ENCODE results near the gene YRDC.

DNA sequence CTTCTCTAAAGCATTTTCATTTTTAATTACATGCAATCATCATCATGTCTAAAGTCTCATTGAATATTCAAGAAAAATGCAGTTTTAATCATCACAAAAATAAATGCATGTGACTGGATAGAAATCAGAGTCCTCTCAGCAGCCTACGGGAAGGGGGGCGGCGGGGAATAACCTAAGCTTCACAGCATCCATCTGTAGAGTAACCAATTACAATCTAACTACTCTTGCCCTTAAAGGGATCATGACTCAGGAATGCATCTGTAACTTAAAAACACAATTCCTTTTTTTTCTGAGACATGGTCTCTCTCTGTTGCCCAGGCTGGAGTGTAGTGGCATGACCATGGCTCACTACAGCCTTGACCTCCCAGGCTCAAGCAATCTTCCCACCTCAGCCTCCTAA is 28.8 kb upstream of the YRDC start:
- TF ChIP-seq, protein P1, sequence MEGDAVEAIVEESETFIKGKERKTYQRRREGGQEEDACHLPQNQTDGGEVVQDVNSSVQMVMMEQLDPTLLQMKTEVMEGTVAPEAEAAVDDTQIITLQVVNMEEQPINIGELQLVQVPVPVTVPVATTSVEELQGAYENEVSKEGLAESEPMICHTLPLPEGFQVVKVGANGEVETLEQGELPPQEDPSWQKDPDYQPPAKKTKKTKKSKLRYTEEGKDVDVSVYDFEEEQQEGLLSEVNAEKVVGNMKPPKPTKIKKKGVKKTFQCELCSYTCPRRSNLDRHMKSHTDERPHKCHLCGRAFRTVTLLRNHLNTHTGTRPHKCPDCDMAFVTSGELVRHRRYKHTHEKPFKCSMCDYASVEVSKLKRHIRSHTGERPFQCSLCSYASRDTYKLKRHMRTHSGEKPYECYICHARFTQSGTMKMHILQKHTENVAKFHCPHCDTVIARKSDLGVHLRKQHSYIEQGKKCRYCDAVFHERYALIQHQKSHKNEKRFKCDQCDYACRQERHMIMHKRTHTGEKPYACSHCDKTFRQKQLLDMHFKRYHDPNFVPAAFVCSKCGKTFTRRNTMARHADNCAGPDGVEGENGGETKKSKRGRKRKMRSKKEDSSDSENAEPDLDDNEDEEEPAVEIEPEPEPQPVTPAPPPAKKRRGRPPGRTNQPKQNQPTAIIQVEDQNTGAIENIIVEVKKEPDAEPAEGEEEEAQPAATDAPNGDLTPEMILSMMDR (IDR thresholded peaks at IDR 0.05; ENCODE audit: extremely low read depth in 1 of 2, insufficient read depth in 1 of 2, low read depth in 1 of 2, low read length in 2 of 2) = no peak
- TF ChIP-seq, protein P2, sequence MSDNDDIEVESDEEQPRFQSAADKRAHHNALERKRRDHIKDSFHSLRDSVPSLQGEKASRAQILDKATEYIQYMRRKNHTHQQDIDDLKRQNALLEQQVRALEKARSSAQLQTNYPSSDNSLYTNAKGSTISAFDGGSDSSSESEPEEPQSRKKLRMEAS (IDR thresholded peaks at IDR 0.05; ENCODE audit: insufficient read depth, insufficient read length) = no peak
- no peak for TF ChIP-seq EZH2 (IDR thresholded peaks at IDR 0.05; ENCODE audit: borderline replicate concordance, low read depth, low read length, severe bottlenecking)
- no peak for TF ChIP-seq POLR2AphosphoS5 (IDR thresholded peaks at IDR 0.05; ENCODE audit: insufficient read depth, low read depth, low read length)
- no peak for TF ChIP-seq POLR2A (IDR thresholded peaks at IDR 0.05; ENCODE audit: low read depth, low read length)
- no peak for TF ChIP-seq MYC (IDR thresholded peaks at IDR 0.05; ENCODE audit: low read depth, low read length)
- TF ChIP-seq JUN (IDR thresholded peaks at IDR 0.05; ENCODE audit: borderline replicate concordance, insufficient read depth, insufficient read length, low read depth) = no peak
- no peak for TF ChIP-seq FOS (IDR thresholded peaks at IDR 0.05; ENCODE audit: borderline replicate concordance, insufficient read depth, low read length)
- TF ChIP-seq GATA2 (IDR thresholded peaks at IDR 0.05; ENCODE audit: insufficient read depth, insufficient read length, low read depth, low read length) = no peak

Data from endothelial cell of umbilical vein (primary cell).